Measurements from ENCODE around the gene PLEKHA1.

The PLEKHA1 gene

GRCh38 chr10:122419876-122420623 is 45.5 kb downstream of the PLEKHA1 start:
- Histone ChIP-seq H3K9me3 (ENCODE audit: severe bottlenecking) (no peaks in the 10 kb centered on the region), H3K36me3 (ENCODE audit: low read depth) (peaks cover 67% of the 10 kb centered on the region), H3K4me1 (ENCODE audit: insufficient read depth, poor library complexity, severe bottlenecking) (peaks cover 25% of the 10 kb centered on the region), H3K27ac (ENCODE audit: poor library complexity, severe bottlenecking) (peak overlapping the region; percentile 86), H3K4me3 (ENCODE audit: severe bottlenecking) (no peak overlapping the region), H3K27me3 (ENCODE audit: insufficient read depth, poor library complexity, severe bottlenecking) (no peaks in the 10 kb centered on the region)
- TF ChIP-seq, protein P1, sequence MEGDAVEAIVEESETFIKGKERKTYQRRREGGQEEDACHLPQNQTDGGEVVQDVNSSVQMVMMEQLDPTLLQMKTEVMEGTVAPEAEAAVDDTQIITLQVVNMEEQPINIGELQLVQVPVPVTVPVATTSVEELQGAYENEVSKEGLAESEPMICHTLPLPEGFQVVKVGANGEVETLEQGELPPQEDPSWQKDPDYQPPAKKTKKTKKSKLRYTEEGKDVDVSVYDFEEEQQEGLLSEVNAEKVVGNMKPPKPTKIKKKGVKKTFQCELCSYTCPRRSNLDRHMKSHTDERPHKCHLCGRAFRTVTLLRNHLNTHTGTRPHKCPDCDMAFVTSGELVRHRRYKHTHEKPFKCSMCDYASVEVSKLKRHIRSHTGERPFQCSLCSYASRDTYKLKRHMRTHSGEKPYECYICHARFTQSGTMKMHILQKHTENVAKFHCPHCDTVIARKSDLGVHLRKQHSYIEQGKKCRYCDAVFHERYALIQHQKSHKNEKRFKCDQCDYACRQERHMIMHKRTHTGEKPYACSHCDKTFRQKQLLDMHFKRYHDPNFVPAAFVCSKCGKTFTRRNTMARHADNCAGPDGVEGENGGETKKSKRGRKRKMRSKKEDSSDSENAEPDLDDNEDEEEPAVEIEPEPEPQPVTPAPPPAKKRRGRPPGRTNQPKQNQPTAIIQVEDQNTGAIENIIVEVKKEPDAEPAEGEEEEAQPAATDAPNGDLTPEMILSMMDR (IDR thresholded peaks at IDR 0.05; ENCODE audit: poor library complexity, severe bottlenecking) = no peak
- DNase-seq (ENCODE audit: low spot score) = no peak
- peak; percentile 48; the same call in 1 of the 3 replicates for ATAC-seq (ENCODE audit: low read depth)

GRCh38 chr10:122420624-122421007 is 46.1 kb downstream of the PLEKHA1 start:
- Histone ChIP-seq H3K36me3 (ENCODE audit: low read depth) (peaks cover 67% of the 10 kb centered on the region), H3K27me3 (ENCODE audit: insufficient read depth, poor library complexity, severe bottlenecking) (no peaks in the 10 kb centered on the region), H3K4me3 (ENCODE audit: severe bottlenecking) (no peak overlapping the region), H3K4me1 (ENCODE audit: insufficient read depth, poor library complexity, severe bottlenecking) (peaks cover 25% of the 10 kb centered on the region), H3K9me3 (ENCODE audit: severe bottlenecking) (no peaks in the 10 kb centered on the region), H3K27ac (ENCODE audit: poor library complexity, severe bottlenecking) (peak overlapping the region; percentile 86)
- DNase-seq (ENCODE audit: low spot score) (no peak), ATAC-seq (ENCODE audit: low read depth) (0 out of 3 replicates have a peak, but pooled peaks have one; percentile 13)
- TF ChIP-seq, protein P1 (IDR thresholded peaks at IDR 0.05; ENCODE audit: poor library complexity, severe bottlenecking) = no peak

GRCh38 chr10:122421054-122421625 is 46.6 kb downstream of the PLEKHA1 start:
- Histone ChIP-seq H3K27me3 (ENCODE audit: insufficient read depth, poor library complexity, severe bottlenecking) (no peaks in the 10 kb centered on the region), H3K9me3 (ENCODE audit: severe bottlenecking) (no peaks in the 10 kb centered on the region), H3K4me1 (ENCODE audit: insufficient read depth, poor library complexity, severe bottlenecking) (peaks cover 25% of the 10 kb centered on the region), H3K4me3 (ENCODE audit: severe bottlenecking) (no peak overlapping the region), H3K27ac (ENCODE audit: poor library complexity, severe bottlenecking) (peak overlapping the region; percentile 86), H3K36me3 (ENCODE audit: low read depth) (peaks cover 67% of the 10 kb centered on the region)
- DNase-seq (ENCODE audit: low spot score) (no peak), ATAC-seq (ENCODE audit: low read depth) (peak; percentile 69; the same call in 2 of the 3 replicates)
- TF ChIP-seq, protein P1 (IDR thresholded peaks at IDR 0.05; ENCODE audit: poor library complexity, severe bottlenecking) = no peak

GRCh38 chr10:122421742-122422141 is 47.2 kb downstream of the PLEKHA1 start:
- TF ChIP-seq, protein P1 (IDR thresholded peaks at IDR 0.05; ENCODE audit: poor library complexity, severe bottlenecking) = no peak
- no peak for ATAC-seq (ENCODE audit: low read depth)
- Histone ChIP-seq H3K27ac (ENCODE audit: poor library complexity, severe bottlenecking) (peak overlapping the region; percentile 86), H3K9me3 (ENCODE audit: severe bottlenecking) (no peaks in the 10 kb centered on the region), H3K4me3 (ENCODE audit: severe bottlenecking) (no peak overlapping the region), H3K27me3 (ENCODE audit: insufficient read depth, poor library complexity, severe bottlenecking) (no peaks in the 10 kb centered on the region), H3K4me1 (ENCODE audit: insufficient read depth, poor library complexity, severe bottlenecking) (peaks cover 25% of the 10 kb centered on the region), H3K36me3 (ENCODE audit: low read depth) (peaks cover 67% of the 10 kb centered on the region)
- no peak for DNase-seq (ENCODE audit: low spot score)

Data from RWPE2 (cell line).